HepG2 (cell line): ENCODE results near the gene KIF6. TPM values are rescaled to one million over a fixed set of nuclear protein-coding genes. Genes with fewer than 3 reads are reported as not detected.

ENCODE experiments used
- BHLHE40 ChIP-seq: IDR thresholded peaks from 2 replicates; pipeline ENCODE4 v1.6.1; 2011; ENCODE audit warnings: low read length, improper control_type of control experiment
- GATAD2A ChIP-seq: IDR thresholded peaks from 2 replicates; pipeline ENCODE4 v1.6.1; 2016
- NR2C2 ChIP-seq: sonication (generic); formaldehyde crosslinking; IDR thresholded peaks from 2 replicates; pipeline ENCODE4 v1.4.0; 2020; ENCODE audit warnings: missing genetic modification reagents, mild to moderate bottlenecking, moderate library complexity, borderline replicate concordance
- RFX5 ChIP-seq: IDR thresholded peaks from 2 replicates; pipeline ENCODE4 v1.6.1; 2011; ENCODE audit warnings: low read depth, low read length, improper control_type of control experiment
- RXRA ChIP-seq: sonication (generic); formaldehyde crosslinking; IDR thresholded peaks from 2 replicates; pipeline ENCODE4 v1.5.1; 2020; ENCODE audit warnings: missing genetic modification reagents
- SMAD1 ChIP-seq: sonication (generic); formaldehyde crosslinking; IDR thresholded peaks from 2 replicates; pipeline ENCODE4 v1.4.0; 2020; ENCODE audit warnings: missing genetic modification reagents, low read depth, mild to moderate bottlenecking, borderline replicate concordance
- SMAD3 ChIP-seq: sonication (generic); formaldehyde crosslinking; IDR thresholded peaks from 2 replicates; pipeline ENCODE4 v1.4.0; 2020; ENCODE audit warnings: missing genetic modification reagents
- SNAPC2 ChIP-seq: sonication (generic); formaldehyde crosslinking; IDR thresholded peaks from 2 replicates; pipeline ENCODE4 v1.8.1; 2022; ENCODE audit warnings: mild to moderate bottlenecking, missing genetic modification reagents
- ZFP37 ChIP-seq: sonication (generic); formaldehyde crosslinking; IDR thresholded peaks from 2 replicates; pipeline ENCODE4 v1.4.0; 2020; ENCODE audit warnings: missing genetic modification reagents, borderline replicate concordance
- ZNF12 ChIP-seq: sonication (generic); formaldehyde crosslinking; IDR thresholded peaks from 2 replicates; pipeline ENCODE4 v1.5.0; 2020; ENCODE audit warnings: missing genetic modification reagents
- ZNF709 ChIP-seq: sonication (generic); formaldehyde crosslinking; IDR thresholded peaks from 2 replicates; pipeline ENCODE4 v1.5.0; 2020; ENCODE audit warnings: mild to moderate bottlenecking, missing genetic modification reagents
- ZNF775 ChIP-seq: sonication (generic); formaldehyde crosslinking; IDR thresholded peaks from 2 replicates; pipeline ENCODE4 v1.4.0; 2020; ENCODE audit warnings: missing genetic modification reagents, mild to moderate bottlenecking, moderate library complexity, borderline replicate concordance
- ZSCAN30 ChIP-seq: sonication (generic); formaldehyde crosslinking; IDR thresholded peaks from 2 replicates; pipeline ENCODE4 v1.5.0; 2020; ENCODE audit warnings: mild to moderate bottlenecking, missing genetic modification reagents
- polyA plus RNA-seq, 8 experiments: library from polyadenylated mRNA; depleted of rRNA in 3 of 8; stranded (reverse) in 7 of 8; unstranded in 1 of 8; fragments of >200 nt; fragmentation: Illumina TruSeq in 4 of 8; extraction: Trizol in 4 of 8; gene quantifications; 2 replicates each; pipeline versions ENCODE4 v1.2.1 to v1.2.3, GENCODE V29; 2011 to 2016; ENCODE audit warnings: low read depth in 4 of 8, missing spikeins in 1 of 8, mixed read lengths in 1 of 8; ENCODE audit not compliant: insufficient read depth in 1 of 8
- total RNA-seq, 5 experiments: library from RNA; depleted of rRNA; stranded (reverse); fragments of >200 nt; fragmentation: Illumina TruSeq; extraction: Trizol; gene quantifications; 2 replicates each; pipeline ENCODE4 v1.2.3, GENCODE V29; 2016; ENCODE audit warnings: low read depth in 1 of 5
- TF ChIP-seq, protein P1 (sequence below): sonication (generic); formaldehyde crosslinking; IDR thresholded peaks from 2 replicates; pipeline ENCODE4 v1.9.0; 2021; ENCODE audit warnings: missing genetic modification reagents, mild to moderate bottlenecking, borderline replicate concordance
- TF ChIP-seq, protein P2 (sequence below): conservative IDR thresholded peaks from 2 replicates; pipeline ENCODE4 v1.6.1; 2018; ENCODE audit warnings: missing genetic modification reagents
- TF ChIP-seq, protein P3 (sequence below): sonication (generic); formaldehyde crosslinking; IDR thresholded peaks from 2 replicates; pipeline ENCODE4 v1.8.0; 2022; ENCODE audit warnings: missing genetic modification reagents, mild to moderate bottlenecking, borderline replicate concordance
- TF ChIP-seq, protein P4 (sequence below): sonication (generic); formaldehyde crosslinking; IDR thresholded peaks from 2 replicates; pipeline ENCODE4 v1.8.0; 2022; ENCODE audit warnings: mild to moderate bottlenecking, missing genetic modification reagents, moderate library complexity
- TF ChIP-seq, protein P5 (sequence below): sonication (generic); formaldehyde crosslinking; conservative IDR thresholded peaks from 2 replicates; pipeline ENCODE4 v1.8.1; 2023; ENCODE audit warnings: missing genetic modification reagents
- TF ChIP-seq, protein P6 (sequence below): sonication (generic); formaldehyde crosslinking; IDR thresholded peaks from 2 replicates; pipeline ENCODE4 v1.5.1; 2020; ENCODE audit warnings: mild to moderate bottlenecking, missing genetic modification reagents, moderate library complexity

The KIF6 gene
- total and polyA plus RNA-seq, 2 of the 13 experiments (the other 11 are each of a cell fraction or from before 2014, with no cell fraction given) = 0.04 to 0.27 TPM

DNA sequence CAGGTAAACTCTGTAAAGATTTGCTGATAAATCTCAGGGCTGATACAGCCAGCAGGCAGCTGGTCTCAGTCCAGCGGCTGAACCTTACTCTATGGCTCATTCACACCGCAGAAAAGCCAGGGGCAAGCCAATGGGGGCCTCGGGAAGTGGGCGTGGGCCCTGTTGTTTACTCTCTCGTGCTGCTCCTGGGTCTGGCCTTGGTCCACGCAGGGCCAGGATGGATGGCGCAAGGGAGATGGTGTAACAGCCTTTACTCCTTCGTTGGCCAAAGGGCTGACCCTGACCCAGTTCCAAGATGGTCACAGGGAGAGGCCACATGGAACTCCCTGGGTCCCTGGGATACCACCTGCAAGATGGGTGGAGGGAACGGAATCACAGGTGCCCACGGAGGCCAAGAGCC is 427.1 kb downstream of the KIF6 start (continued):
- TF ChIP-seq SNAPC2 (no peak), BHLHE40 (peak; percentile 96), ZFP37 (no peak), RXRA (0 out of 2 replicates have a peak, but pooled peaks have one; percentile 28), GATAD2A (CRISPR knock-in tag) (peak; percentile 95), ZSCAN30 (no peak), ZNF775 (CRISPR knock-in tag) (no peak), ZNF12 (peak; percentile 54; the same call in 1 of the 2 replicates), SMAD1 (CRISPR knock-in tag) (no peak), RFX5 (no peak), SMAD3 (CRISPR knock-in tag) (no peak), ZNF709 (CRISPR knock-in tag) (no peak), NR2C2 (CRISPR knock-in tag) (peak; percentile 59; the same call in 1 of the 2 replicates)
- TF ChIP-seq, protein P1, sequence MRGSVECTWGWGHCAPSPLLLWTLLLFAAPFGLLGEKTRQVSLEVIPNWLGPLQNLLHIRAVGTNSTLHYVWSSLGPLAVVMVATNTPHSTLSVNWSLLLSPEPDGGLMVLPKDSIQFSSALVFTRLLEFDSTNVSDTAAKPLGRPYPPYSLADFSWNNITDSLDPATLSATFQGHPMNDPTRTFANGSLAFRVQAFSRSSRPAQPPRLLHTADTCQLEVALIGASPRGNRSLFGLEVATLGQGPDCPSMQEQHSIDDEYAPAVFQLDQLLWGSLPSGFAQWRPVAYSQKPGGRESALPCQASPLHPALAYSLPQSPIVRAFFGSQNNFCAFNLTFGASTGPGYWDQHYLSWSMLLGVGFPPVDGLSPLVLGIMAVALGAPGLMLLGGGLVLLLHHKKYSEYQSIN (CRISPR knock-in tag) = no peak
- TF ChIP-seq, protein P2, sequence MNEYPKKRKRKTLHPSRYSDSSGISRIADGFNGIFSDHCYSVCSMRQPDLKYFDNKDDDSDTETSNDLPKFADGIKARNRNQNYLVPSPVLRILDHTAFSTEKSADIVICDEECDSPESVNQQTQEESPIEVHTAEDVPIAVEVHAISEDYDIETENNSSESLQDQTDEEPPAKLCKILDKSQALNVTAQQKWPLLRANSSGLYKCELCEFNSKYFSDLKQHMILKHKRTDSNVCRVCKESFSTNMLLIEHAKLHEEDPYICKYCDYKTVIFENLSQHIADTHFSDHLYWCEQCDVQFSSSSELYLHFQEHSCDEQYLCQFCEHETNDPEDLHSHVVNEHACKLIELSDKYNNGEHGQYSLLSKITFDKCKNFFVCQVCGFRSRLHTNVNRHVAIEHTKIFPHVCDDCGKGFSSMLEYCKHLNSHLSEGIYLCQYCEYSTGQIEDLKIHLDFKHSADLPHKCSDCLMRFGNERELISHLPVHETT (CRISPR knock-in tag) = no peak
- TF ChIP-seq, protein P3, sequence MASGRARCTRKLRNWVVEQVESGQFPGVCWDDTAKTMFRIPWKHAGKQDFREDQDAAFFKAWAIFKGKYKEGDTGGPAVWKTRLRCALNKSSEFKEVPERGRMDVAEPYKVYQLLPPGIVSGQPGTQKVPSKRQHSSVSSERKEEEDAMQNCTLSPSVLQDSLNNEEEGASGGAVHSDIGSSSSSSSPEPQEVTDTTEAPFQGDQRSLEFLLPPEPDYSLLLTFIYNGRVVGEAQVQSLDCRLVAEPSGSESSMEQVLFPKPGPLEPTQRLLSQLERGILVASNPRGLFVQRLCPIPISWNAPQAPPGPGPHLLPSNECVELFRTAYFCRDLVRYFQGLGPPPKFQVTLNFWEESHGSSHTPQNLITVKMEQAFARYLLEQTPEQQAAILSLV = no peak
- TF ChIP-seq, protein P4, sequence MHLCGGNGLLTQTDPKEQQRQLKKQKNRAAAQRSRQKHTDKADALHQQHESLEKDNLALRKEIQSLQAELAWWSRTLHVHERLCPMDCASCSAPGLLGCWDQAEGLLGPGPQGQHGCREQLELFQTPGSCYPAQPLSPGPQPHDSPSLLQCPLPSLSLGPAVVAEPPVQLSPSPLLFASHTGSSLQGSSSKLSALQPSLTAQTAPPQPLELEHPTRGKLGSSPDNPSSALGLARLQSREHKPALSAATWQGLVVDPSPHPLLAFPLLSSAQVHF (CRISPR knock-in tag) = no peak
- TF ChIP-seq, protein P5, sequence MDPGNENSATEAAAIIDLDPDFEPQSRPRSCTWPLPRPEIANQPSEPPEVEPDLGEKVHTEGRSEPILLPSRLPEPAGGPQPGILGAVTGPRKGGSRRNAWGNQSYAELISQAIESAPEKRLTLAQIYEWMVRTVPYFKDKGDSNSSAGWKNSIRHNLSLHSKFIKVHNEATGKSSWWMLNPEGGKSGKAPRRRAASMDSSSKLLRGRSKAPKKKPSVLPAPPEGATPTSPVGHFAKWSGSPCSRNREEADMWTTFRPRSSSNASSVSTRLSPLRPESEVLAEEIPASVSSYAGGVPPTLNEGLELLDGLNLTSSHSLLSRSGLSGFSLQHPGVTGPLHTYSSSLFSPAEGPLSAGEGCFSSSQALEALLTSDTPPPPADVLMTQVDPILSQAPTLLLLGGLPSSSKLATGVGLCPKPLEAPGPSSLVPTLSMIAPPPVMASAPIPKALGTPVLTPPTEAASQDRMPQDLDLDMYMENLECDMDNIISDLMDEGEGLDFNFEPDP (CRISPR knock-in tag) = no peak
- TF ChIP-seq, protein P6, sequence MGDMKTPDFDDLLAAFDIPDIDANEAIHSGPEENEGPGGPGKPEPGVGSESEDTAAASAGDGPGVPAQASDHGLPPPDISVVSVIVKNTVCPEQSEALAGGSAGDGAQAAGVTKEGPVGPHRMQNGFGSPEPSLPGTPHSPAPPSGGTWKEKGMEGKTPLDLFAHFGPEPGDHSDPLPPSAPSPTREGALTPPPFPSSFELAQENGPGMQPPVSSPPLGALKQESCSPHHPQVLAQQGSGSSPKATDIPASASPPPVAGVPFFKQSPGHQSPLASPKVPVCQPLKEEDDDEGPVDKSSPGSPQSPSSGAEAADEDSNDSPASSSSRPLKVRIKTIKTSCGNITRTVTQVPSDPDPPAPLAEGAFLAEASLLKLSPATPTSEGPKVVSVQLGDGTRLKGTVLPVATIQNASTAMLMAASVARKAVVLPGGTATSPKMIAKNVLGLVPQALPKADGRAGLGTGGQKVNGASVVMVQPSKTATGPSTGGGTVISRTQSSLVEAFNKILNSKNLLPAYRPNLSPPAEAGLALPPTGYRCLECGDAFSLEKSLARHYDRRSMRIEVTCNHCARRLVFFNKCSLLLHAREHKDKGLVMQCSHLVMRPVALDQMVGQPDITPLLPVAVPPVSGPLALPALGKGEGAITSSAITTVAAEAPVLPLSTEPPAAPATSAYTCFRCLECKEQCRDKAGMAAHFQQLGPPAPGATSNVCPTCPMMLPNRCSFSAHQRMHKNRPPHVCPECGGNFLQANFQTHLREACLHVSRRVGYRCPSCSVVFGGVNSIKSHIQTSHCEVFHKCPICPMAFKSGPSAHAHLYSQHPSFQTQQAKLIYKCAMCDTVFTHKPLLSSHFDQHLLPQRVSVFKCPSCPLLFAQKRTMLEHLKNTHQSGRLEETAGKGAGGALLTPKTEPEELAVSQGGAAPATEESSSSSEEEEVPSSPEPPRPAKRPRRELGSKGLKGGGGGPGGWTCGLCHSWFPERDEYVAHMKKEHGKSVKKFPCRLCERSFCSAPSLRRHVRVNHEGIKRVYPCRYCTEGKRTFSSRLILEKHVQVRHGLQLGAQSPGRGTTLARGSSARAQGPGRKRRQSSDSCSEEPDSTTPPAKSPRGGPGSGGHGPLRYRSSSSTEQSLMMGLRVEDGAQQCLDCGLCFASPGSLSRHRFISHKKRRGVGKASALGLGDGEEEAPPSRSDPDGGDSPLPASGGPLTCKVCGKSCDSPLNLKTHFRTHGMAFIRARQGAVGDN (CRISPR knock-in tag) = peak; percentile 42
